ENCODE data around the gene EEFSEC. TPM values are rescaled to one million over a fixed set of nuclear protein-coding genes. Genes with fewer than 3 reads are reported as not detected.

Gene EEFSEC
- total and polyA plus RNA-seq, 7 experiments from 2014 or later: 17.3 to 31.4 (median 18.3) TPM

GRCh38 chr3:128322030-128323022 lies 169.0 kb downstream of the EEFSEC start:
- Histone ChIP-seq H3K27me3 (ENCODE audit: control insufficient read depth in 2 of 2, insufficient read depth in 2 of 2, low read length in 2 of 2) (no peaks in the 10 kb centered on the region), H3K27ac (ENCODE audit: low read depth, low read length) (peak overlapping the region; percentile 78), H3K36me3 (ENCODE audit: control insufficient read depth in 2 of 3, insufficient read depth in 3 of 3, low read length in 3 of 3) (no peaks in the 10 kb centered on the region), H3K4me1 (ENCODE audit: control insufficient read depth in 2 of 2, insufficient read depth in 2 of 2, low read length in 2 of 2) (peaks cover 3 to 54% of the 10 kb centered on the region in 2 donors), H3K9me3 (ENCODE audit: control insufficient read depth in 2 of 3, low read length in 3 of 3) (no peaks in the 10 kb centered on the region), H3K4me3 (ENCODE audit: low read length) (no peak overlapping the region)
- CTCF ChIA-PET: interaction anchor here (0.5 to 7.5 kb wide), 21 partner anchors 8 to 227 kb away, joined by 3 to 91 read pairs (median 4); no protein-coding TSS in a partner anchor
- Mint-ChIP-seq H3K36me3 (peaks cover 0 to 24% (median 0%) of the 10 kb centered on the region in 5 donors), H3K27me3 (no peaks in the 10 kb centered on the region), H3K27ac (peak overlapping the region in 8 of 9 donors; percentile 70 to 91 (median 84)), H3K9me3 (no peaks in the 10 kb centered on the region), H3K4me3 (peak overlapping the region in 3 of 10 donors; percentile 11 to 33 (median 25)), H3K4me1 (peaks cover 18 to 84% (median 75%) of the 10 kb centered on the region in 7 donors)
- intact Hi-C loops (cut with micrococcal nuclease): loop anchor here (1.0 to 10.0 kb wide), 10 partner anchors 15 to 247 kb away; partner anchors contain the start of genes EEFSEC (in 2 of the 2) and RUVBL1 (in 1 of the 2)
- ATAC-seq (peak; percentile 67), DNase-seq (peak; percentile 32 to 74 (median 68))
- POLR2A ChIA-PET: interaction anchor here (0.8 to 2.5 kb wide), 6 partner anchors 14 to 199 kb away, joined by 3 to 15 read pairs (median 4); partner anchors contain the start of gene RUVBL1

GRCh38 chr3:128323206-128324081 lies 170.2 kb downstream of the EEFSEC start:
- intact Hi-C loops (cut with micrococcal nuclease): loop anchor here (5.0 to 10.0 kb wide), 3 partner anchors 46 to 174 kb away; partner anchors contain the start of gene EEFSEC (in 1 of the 2)
- H3K36me3 ChIP-seq (ENCODE audit: control insufficient read depth in 2 of 3, insufficient read depth in 3 of 3, low read length in 3 of 3): no peaks in the 10 kb centered on the region
- no peaks in the 10 kb centered on the region for H3K27me3 ChIP-seq (ENCODE audit: control insufficient read depth in 2 of 2, insufficient read depth in 2 of 2, low read length in 2 of 2)
- Mint-ChIP-seq H3K4me3 (no peak overlapping the region), H3K36me3 (peaks cover 0 to 23% (median 0%) of the 10 kb centered on the region in 5 donors), H3K9me3 (no peaks in the 10 kb centered on the region), H3K27me3 (no peaks in the 10 kb centered on the region), H3K4me1 (peaks cover 17 to 76% (median 68%) of the 10 kb centered on the region in 7 donors), H3K27ac (peak overlapping the region in 3 of 9 donors; percentile 14 to 66 (median 45))
- no peak overlapping the region for H3K4me3 ChIP-seq (ENCODE audit: low read length)
- POLR2A ChIA-PET: interaction anchor here (1.1 to 2.5 kb wide), 4 partner anchors 17 to 200 kb away, joined by 3 to 15 read pairs (median 6); partner anchors contain the start of gene RUVBL1
- CTCF ChIA-PET: interaction anchor here (0.7 to 7.5 kb wide), 8 partner anchors 9 to 228 kb away, joined by 3 to 91 read pairs (median 24); no protein-coding TSS in a partner anchor
- DNase-seq (no peak), ATAC-seq (no peak)
- no peaks in the 10 kb centered on the region for H3K9me3 ChIP-seq (ENCODE audit: control insufficient read depth in 2 of 3, low read length in 3 of 3)
- H3K4me1 ChIP-seq (ENCODE audit: control insufficient read depth in 2 of 2, insufficient read depth in 2 of 2, low read length in 2 of 2): peaks cover 0 to 43% of the 10 kb centered on the region in 2 donors
- H3K27ac ChIP-seq (ENCODE audit: low read depth, low read length): no peak overlapping the region

GRCh38 chr3:128324911-128325592 lies 171.8 kb downstream of the EEFSEC start:
- POLR2A ChIA-PET: no interaction called here
- Histone ChIP-seq H3K27ac (ENCODE audit: low read depth, low read length) (no peak overlapping the region), H3K4me1 (ENCODE audit: control insufficient read depth in 2 of 2, insufficient read depth in 2 of 2, low read length in 2 of 2) (peaks cover 0 to 28% of the 10 kb centered on the region in 2 donors), H3K9me3 (ENCODE audit: control insufficient read depth in 2 of 3, low read length in 3 of 3) (no peaks in the 10 kb centered on the region), H3K27me3 (ENCODE audit: control insufficient read depth in 2 of 2, insufficient read depth in 2 of 2, low read length in 2 of 2) (no peaks in the 10 kb centered on the region), H3K4me3 (ENCODE audit: low read length) (no peak overlapping the region), H3K36me3 (ENCODE audit: control insufficient read depth in 2 of 3, insufficient read depth in 3 of 3, low read length in 3 of 3) (no peaks in the 10 kb centered on the region)
- intact Hi-C loops (cut with micrococcal nuclease): loop anchor here (5.0 to 10.0 kb wide), 3 partner anchors 48 to 172 kb away; partner anchors contain the start of gene EEFSEC (in 1 of the 2)
- Mint-ChIP-seq H3K27ac (peak overlapping the region in 5 of 9 donors; percentile 18 to 70 (median 53)), H3K4me1 (peaks cover 14 to 60% (median 52%) of the 10 kb centered on the region in 7 donors), H3K27me3 (no peaks in the 10 kb centered on the region), H3K9me3 (no peaks in the 10 kb centered on the region), H3K4me3 (peak overlapping the region in 1 of 10 donors; percentile 47), H3K36me3 (peaks cover 0 to 17% (median 0%) of the 10 kb centered on the region in 5 donors)
- CTCF ChIA-PET: interaction anchor here (0.7 to 2.0 kb wide), 3 partner anchors 8 to 1630 kb away, joined by 3 to 7 read pairs (median 5); no protein-coding TSS in a partner anchor
- ATAC-seq (no peak), DNase-seq (peak in 1 of 9 donors; percentile 3)

GRCh38 chr3:128326051-128326823 lies 173.0 kb downstream of the EEFSEC start:
- H3K4me3 ChIP-seq (ENCODE audit: low read length): no peak overlapping the region
- H3K36me3 ChIP-seq (ENCODE audit: control insufficient read depth in 2 of 3, insufficient read depth in 3 of 3, low read length in 3 of 3): no peaks in the 10 kb centered on the region
- no peaks in the 10 kb centered on the region for H3K9me3 ChIP-seq (ENCODE audit: control insufficient read depth in 2 of 3, low read length in 3 of 3)
- H3K4me1 Mint-ChIP-seq: peaks cover 11 to 48% (median 41%) of the 10 kb centered on the region in 7 donors
- DNase-seq (peak in 2 of 9 donors; percentile 17 to 18), ATAC-seq (no peak)
- no peaks in the 10 kb centered on the region for H3K9me3 Mint-ChIP-seq
- ChIA-PET CTCF (interaction anchor here (2.0 kb wide), 1 partner anchor 9 kb away, joined by 7 read pairs; no protein-coding TSS in a partner anchor), POLR2A (no interaction called here)
- H3K27me3 Mint-ChIP-seq: no peaks in the 10 kb centered on the region
- H3K4me3 Mint-ChIP-seq: peak overlapping the region in 6 of 10 donors; percentile 7 to 42 (median 26)
- intact Hi-C loops (cut with micrococcal nuclease): loop anchor here in 1 of 2 donors (10.0 kb wide), 1 partner anchor 171 kb away; the partner anchor contains the start of gene EEFSEC
- peaks cover 0 to 16% of the 10 kb centered on the region in 2 donors for H3K4me1 ChIP-seq (ENCODE audit: control insufficient read depth in 2 of 2, insufficient read depth in 2 of 2, low read length in 2 of 2)
- peak overlapping the region; percentile 12 to 88 (median 76) for H3K27ac Mint-ChIP-seq
- no peak overlapping the region for H3K27ac ChIP-seq (ENCODE audit: low read depth, low read length)
- H3K27me3 ChIP-seq (ENCODE audit: control insufficient read depth in 2 of 2, insufficient read depth in 2 of 2, low read length in 2 of 2): no peaks in the 10 kb centered on the region
- peaks cover 0 to 17% (median 0%) of the 10 kb centered on the region in 5 donors for H3K36me3 Mint-ChIP-seq

GRCh38 chr3:128327606-128328031 lies 174.3 kb downstream of the EEFSEC start:
- POLR2A ChIA-PET: no interaction called here
- ATAC-seq (no peak), DNase-seq (no peak)
- Histone ChIP-seq H3K36me3 (ENCODE audit: control insufficient read depth in 2 of 3, insufficient read depth in 3 of 3, low read length in 3 of 3) (no peaks in the 10 kb centered on the region), H3K27ac (ENCODE audit: low read depth, low read length) (no peak overlapping the region), H3K4me3 (ENCODE audit: low read length) (no peak overlapping the region), H3K9me3 (ENCODE audit: control insufficient read depth in 2 of 3, low read length in 3 of 3) (no peaks in the 10 kb centered on the region), H3K4me1 (ENCODE audit: control insufficient read depth in 2 of 2, insufficient read depth in 2 of 2, low read length in 2 of 2) (peaks cover 0 to 4% of the 10 kb centered on the region in 2 donors), H3K27me3 (ENCODE audit: control insufficient read depth in 2 of 2, insufficient read depth in 2 of 2, low read length in 2 of 2) (no peaks in the 10 kb centered on the region)
- Mint-ChIP-seq H3K27ac (peak overlapping the region in 1 of 9 donors; percentile 12), H3K9me3 (no peaks in the 10 kb centered on the region), H3K4me3 (no peak overlapping the region), H3K27me3 (no peaks in the 10 kb centered on the region), H3K36me3 (peaks cover 0 to 17% (median 0%) of the 10 kb centered on the region in 5 donors), H3K4me1 (peaks cover 9 to 37% (median 32%) of the 10 kb centered on the region in 7 donors)
- intact Hi-C loops (cut with micrococcal nuclease): loop anchor here in 1 of 2 donors (10.0 kb wide), 1 partner anchor 173 kb away; the partner anchor contains the start of gene EEFSEC
- CTCF ChIA-PET: no interaction called here
